ENCODE measurements around the gene SMIM36.

GRCh38 chr17:55527540-55528118, 16.4 kb upstream of the SMIM36 start:
- TF ChIP-seq POLR2AphosphoS5 (IDR thresholded peaks at IDR 0.05; ENCODE audit: low read depth, low read length) (no peak), SIN3A (IDR thresholded peaks at IDR 0.05; ENCODE audit: borderline replicate concordance, insufficient read depth, low read length) (no peak), REST (IDR thresholded peaks at IDR 0.05; ENCODE audit: insufficient read depth in 1 of 2, low read depth in 2 of 2, low read length in 2 of 2) (no peak), TAF1 (IDR thresholded peaks at IDR 0.05; ENCODE audit: borderline replicate concordance, insufficient read depth, low read length) (no peak), FOXP2 (optimal IDR thresholded peaks at IDR 0.05; ENCODE audit: borderline replicate concordance, extremely low read depth, extremely low read length, insufficient read depth) (no peak)
